ENCODE measurements around the gene SLC22A7. TPM values are rescaled to one million over a fixed set of nuclear protein-coding genes. Genes with fewer than 3 reads are reported as not detected.
"Not testable (repeated sequence)": the region's sequence is repeated elsewhere in the genome, so short reads cannot be mapped to it uniquely, and the experiment has no call there.

SLC22A7 gene
- total RNA-seq, 1 experiment from 2014 or later: not detected

DNA sequence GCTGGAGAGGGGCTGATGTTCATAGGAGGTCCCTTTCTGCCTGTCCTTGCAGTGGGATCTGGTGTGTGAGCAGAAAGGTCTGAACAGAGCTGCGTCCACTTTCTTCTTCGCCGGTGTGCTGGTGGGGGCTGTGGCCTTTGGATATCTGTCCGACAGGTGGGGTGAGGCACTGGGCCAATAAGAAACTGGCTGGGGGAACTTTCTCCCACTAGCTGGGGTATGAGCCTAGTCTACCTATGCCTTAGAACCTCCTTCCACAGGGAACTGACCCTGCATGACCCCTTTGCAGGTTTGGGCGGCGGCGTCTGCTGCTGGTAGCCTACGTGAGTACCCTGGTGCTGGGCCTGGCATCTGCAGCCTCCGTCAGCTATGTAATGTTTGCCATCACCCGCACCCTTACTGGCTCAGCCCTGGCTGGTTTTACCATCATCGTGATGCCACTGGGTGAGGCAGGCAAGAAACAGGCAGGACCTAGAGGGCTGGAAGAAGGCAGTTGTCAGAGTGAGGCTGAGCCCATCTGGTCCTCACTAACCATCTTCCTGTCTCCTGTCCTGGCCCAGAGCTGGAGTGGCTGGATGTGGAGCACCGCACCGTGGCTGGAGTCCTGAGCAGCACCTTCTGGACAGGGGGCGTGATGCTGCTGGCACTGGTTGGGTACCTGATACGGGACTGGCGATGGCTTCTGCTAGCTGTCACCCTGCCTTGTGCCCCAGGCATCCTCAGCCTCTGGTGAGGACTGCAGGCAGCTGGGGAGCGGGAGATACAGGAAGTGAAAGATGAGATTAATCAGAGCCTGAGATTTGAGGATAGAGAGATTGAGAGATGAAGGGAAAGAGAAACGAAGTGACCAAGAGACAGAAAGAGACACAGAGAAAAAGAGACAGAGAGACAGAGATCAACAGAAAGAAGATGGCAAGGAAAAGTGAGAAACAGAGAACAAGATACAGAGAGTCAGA lies 1.6 kb downstream of the SLC22A7 start:
- DNase-seq (ENCODE audit: low spot score): no peak

DNA sequence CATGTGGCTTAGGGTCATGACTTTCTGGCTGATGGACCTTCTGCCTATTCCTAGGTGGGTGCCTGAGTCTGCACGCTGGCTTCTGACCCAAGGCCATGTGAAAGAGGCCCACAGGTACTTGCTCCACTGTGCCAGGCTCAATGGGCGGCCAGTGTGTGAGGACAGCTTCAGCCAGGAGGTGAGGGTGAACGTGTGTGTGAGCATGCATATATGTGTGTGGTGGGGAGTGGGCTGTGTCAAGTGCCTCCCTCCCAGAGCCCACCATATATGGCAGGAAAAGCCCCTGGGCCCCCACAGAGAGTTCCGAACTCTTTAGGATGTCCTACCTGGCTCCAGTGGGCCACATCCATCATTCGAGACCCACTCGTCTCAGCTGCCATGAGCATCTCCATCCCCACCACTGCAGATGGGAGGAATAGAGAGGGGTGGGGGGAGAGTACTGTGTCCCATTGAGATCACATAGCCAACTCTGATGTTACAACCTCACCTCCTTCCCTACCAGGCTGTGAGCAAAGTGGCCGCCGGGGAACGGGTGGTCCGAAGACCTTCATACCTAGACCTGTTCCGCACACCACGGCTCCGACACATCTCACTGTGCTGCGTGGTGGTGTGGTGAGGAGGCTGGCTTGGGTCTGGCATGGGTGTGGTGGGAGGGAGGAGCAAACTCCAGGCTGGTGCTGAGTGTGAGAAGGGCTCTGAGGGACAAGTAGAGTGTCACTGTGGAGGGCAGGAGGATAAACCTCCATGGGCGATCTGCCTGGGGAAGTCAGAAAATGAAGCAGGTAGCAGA lies 3.2 kb downstream of the SLC22A7 start:
- DNase-seq (ENCODE audit: low spot score): no peak

DNA sequence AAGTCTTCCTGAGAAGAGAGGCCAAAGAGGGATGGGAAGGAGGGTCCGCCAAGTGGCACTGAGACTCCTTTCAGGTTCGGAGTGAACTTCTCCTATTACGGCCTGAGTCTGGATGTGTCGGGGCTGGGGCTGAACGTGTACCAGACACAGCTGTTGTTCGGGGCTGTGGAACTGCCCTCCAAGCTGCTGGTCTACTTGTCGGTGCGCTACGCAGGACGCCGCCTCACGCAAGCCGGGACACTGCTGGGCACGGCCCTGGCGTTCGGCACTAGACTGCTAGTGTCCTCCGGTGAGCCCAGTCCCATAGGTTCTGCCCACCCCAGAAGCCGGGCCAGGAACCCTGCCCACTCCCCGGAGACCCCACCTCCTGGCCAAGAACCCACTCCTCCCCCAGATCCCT lies 4.1 kb downstream of the SLC22A7 start:
- no peak for DNase-seq (ENCODE audit: low spot score)

DNA sequence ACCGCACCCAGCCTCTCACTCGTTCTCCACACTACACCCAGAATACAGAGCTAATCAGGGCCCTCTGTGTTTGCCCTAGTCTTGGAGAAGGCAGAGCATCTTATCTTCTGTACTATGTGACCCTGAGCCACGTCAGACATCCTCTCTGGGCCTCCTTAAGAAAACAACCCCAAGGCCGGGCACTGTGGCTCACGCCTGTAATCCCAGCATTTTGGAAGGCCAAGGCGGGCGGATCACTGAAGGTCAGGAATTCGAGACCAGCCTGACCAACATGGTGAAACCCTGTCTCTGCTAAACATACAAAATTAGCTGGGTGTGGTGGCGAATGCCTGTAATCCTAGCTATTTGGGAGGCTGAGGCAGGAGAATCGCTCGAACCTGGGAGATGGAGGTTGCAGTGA lies 4.9 kb downstream of the SLC22A7 start:
- DNase-seq (ENCODE audit: low spot score): not testable (repeated sequence)

DNA sequence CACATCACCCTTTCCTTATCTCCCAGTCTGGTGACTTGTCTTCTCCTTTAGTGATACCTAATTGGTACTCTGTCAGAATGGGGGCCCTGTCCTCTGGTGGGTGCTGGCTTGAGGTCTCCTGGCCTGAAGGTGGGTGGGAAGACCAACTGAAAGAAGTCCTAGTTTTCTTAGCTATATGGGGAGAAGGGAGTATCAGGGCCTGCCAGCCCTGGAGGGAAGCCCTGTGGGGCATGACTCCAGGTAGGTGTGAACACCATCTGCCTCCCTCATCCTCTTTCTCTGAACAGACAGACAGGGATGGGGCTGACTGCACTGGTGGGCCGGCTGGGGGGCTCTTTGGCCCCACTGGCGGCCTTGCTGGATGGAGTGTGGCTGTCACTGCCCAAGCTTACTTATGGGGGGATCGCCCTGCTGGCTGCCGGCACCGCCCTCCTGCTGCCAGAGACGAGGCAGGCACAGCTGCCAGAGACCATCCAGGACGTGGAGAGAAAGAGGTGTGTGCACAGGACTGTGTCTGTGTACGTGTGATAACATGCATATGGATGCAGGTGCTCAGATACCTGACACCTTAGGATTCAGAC lies 5.8 kb downstream of the SLC22A7 start:
- no peak for DNase-seq (ENCODE audit: low spot score)

DNA sequence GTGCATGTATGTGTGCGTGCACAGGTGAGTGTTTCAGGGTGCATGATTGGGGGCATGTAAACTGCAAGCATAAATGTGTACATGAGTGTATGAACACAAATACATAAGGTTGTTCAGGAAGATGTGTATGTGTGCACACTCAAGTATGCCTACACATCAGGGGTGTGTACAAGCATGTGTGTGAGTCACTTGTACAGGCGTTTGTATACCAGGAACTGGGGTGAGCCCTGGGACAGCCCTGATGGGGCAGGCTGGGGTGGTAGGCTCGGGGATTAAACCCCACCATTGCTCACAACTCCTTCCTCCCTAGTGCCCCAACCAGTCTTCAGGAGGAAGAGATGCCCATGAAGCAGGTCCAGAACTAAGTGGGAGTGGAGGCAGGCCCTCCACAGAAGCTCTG lies 6.3 kb downstream of the SLC22A7 start:
- DNase-seq (ENCODE audit: low spot score): no peak

DNA sequence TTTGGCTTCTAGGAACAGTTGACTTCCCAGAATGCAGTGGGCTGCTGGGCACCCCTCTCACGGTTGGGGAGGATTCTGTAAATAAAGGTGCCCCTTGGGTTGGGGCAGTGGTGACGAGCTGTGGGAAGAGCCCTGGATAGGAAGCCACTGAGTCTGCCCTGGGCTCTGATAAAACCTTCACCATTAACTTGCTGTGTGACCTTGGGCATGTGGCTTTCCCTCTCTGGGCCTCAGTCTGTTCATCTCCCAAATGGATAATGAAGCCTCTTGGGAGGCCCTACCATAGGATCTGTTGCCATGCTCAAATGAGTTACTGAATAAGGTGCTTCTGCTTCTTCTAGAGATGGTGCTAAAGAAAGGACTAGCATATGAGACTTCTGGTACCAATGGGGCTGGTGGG lies 6.8 kb downstream of the SLC22A7 start:
- DNase-seq (ENCODE audit: low spot score): no peak

DNA sequence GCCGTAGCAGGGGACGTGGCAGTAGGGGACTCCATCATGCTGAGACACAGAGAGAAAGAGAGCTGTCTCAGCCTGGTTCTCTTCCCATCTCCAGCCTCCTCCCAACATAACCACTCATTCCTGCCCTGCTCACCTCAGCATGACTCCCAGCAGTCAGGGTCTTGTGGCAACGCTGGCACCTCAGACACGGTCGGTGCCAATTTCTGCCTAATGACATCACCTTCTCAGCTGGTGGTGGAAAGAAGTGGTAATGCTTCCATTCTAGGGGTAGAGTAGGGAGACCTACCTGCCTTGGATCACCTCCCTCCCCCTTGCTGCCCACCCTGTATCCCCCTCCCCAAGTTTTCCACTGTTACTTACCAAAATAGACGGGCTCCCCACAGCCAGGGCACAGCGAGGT lies 8.0 kb downstream of the SLC22A7 start:
- no peak for DNase-seq (ENCODE audit: low spot score)

DNA sequence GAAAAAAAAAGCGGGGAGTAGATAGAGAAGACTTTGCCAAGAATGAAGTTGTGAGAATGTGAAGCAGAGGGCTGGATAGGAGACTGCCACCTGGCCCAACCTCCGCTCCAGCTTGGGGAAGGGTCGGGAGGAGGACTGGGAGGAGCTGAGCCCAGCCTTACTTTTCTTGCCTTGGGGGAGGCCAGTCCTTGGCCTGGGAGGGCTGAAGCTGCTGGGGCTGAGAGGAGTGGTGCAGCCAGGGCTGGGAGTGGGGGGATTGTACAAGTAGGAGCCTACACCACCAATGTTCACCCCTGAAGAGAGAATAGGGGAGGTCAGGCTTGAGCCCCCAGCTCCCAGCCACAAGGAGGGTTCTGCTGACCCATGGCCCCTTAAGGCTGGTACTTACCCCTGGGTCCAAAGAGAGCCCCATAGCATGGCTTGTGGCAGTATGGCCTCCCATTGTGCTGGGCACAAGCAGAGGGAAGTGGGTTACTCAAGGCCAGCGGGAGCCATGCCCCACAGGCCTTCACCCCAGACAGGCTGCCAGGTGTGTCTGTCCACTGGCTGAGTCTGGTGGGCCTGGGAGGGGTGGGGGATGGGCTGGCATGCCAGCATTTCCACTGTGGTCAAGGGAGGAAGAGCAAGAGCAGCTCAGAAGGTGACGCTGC lies 9.5 kb downstream of the SLC22A7 start:
- no peak for DNase-seq (ENCODE audit: low spot score)

DNA sequence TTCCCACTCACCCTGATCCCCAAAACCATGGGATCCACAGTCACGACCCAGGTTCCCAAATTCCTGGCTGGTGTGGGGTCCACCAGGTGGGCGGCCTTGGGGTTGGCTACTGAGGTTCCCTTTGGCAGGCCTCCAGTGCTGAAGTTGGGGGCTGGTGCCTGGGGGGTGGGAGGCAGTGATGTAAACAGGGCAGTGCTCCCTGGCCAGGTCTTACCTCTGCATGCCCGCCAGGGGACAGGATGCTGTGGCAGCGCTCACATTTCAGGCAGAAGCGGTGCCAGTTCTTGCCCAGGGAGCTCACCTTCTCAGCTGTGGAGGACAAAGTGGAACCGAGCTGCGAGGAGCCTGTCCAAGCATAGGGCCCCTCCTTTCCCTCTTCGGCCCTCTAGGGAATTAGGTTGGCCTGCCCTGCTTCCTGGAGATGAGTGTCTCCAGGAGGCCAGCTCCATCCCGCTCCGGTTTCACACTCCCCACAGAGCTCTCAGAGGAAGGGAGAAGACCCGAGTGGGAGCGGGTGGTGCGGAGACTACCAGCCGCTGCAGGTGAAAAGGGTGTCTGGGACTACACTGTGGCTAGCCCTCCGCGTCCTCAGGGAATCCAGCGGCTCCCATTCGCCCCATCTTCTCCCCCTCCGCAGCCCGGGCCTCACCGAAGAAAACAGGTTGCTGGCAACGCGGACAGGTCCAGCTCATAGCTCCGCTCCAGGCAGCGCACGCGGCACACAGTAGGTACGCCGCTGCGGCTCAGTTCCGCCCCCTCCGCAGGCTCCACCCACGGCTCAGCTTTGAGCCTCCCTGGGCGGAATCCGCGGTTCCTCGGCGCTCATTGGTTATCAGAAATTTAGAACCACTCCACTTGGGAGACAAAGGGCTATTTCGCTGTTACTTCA lies 10.3 kb downstream of the SLC22A7 start, which contains the start of gene CRIP3:
TSS of gene CRIP3 (minus strand) at position 726 of the 889 bp plus-strand sequence. CDS start at position 692, 34 bp downstream.
- DNase-seq (ENCODE audit: low spot score): no peak

DNA sequence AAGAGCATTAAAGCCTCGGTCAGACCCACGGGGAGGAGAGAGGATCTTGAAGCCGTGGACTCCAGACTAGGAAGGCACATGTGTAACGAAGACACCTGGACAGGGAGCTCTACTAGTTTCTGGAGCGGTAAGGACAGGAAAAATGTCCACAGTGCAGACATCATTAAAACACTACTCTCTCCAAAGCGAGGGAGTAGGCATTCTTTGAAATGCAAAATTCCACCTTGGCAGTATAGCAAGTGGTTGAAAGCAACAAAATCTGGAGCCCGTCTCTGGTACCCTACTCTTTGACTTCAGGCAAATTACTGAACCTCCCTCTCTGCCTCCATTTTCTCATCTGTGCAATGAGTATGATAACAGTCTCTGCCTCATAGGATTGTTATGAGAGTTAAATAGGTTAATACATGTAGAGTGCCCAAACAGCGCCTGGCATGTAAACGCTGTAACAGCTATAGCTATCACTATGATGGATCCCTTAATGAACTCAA lies 11.0 kb downstream of the SLC22A7 start:
- no peak for DNase-seq (ENCODE audit: low spot score)

DNA sequence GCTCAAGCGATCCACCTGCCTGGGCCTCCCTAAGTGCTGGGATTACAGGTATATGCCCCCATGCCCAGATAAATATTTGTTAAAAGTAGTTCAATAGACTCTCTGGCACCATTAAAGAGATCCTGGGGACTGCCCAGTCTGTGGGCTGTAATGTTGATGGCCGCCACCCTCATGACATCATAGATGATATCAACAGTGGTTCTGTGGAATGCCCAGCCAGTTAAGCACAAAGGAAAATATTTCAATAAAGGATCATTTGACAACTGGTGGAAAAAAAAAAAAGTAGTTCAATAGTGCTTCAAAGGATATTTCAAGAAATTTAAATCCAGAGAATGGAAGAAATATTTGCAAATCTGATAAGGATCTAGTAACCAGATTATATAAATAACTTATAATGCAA lies 12.1 kb downstream of the SLC22A7 start:
- no peak for DNase-seq (ENCODE audit: low spot score)

DNA sequence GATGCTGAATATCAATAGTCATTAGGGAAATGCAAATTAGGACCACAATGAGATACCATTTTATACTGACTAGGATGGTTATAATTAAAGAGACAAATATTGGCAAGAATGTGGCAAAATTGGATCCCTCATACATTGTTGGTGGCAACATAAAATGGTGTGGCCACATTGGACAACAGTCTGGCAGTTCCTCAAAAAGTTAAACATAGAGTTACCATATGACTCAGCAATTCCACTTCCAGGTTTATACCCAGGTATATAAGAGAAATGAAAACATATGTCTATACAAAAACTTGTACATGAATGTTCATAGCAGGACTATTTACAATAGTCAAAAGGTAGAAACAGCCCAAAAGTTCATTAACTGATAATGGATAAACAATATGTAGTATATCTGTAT lies 12.6 kb downstream of the SLC22A7 start:
- DNase-seq (ENCODE audit: low spot score): no peak

DNA sequence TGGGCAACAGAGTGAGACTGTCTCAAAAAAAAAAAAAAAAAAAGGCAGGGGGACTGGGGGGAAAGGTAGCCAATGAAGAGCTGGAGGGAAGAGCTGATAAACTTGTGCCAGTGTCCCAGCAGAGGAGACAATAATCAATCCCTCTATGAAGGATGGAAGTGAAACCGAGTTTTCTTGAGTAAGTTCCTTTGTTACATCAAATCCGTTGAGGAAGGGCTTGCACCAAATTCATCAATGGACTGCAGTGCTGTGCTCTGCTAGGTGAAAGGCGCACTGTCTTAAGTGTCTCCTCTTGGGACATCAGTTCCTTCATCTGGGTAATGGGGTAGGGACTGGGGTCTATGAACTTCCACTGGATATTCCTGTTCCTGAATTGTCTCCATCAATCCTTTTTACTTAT lies 13.6 kb downstream of the SLC22A7 start:
- DNase-seq (ENCODE audit: low spot score): no peak

DNA sequence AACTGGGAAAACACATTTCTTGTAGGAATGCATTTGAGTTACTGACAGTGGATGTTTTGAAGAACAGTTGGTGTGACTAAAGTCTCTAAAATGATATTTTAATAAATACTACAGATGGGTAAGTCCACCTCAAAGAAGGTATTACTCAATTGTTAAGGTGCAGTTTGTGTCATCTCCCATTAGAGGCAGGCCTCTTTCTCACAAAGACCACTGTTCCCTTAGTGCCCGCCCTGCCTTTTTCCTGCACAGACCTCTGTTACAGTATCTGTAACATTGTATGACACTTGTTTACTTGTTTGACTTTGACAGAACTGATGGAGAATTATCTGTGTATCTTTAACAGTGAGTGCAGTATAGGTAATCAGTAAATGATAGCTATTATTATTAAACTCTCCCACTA lies 15.8 kb downstream of the SLC22A7 start:
- no peak for DNase-seq (ENCODE audit: low spot score)

DNA sequence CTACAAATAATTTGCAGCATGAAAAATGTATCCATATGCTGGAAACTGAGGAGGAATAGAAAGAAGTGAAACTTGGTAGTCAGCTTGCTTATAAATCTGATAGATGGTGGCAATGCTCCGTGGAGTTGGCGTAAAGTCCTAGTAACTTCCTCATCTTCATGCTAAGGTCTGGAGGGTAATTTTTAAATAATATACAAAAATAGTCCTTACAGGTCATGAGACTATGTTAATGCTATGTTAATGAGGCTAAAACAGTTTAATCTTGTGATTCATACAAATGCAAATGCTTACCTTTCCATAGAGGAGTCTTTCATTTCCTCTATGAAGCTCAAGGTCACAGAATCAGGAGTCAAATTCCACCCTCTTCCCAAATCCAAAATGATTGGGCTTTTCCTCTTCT lies 20.0 kb downstream of the SLC22A7 start:
- no peak for DNase-seq (ENCODE audit: low spot score)

DNA sequence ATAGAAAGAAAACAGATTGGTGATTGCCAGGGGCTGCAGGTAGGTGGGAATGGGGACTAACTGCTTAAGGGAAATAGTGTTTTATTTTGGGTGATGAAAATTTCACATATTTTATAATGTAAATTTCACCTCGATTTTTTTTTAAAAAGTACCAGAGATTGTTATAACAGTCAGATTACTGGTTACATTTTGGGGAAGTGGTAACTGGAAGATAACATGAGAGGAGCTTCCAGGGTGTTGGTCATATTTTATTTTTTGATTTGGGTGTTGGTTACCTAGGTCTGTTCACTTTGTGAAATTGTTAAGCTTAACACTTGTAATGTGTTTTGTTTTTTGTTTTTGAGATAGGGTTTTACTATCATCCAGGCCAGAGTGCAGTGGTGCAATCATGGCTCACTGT lies 27.8 kb downstream of the SLC22A7 start:
- DNase-seq (ENCODE audit: low spot score): no peak

DNA sequence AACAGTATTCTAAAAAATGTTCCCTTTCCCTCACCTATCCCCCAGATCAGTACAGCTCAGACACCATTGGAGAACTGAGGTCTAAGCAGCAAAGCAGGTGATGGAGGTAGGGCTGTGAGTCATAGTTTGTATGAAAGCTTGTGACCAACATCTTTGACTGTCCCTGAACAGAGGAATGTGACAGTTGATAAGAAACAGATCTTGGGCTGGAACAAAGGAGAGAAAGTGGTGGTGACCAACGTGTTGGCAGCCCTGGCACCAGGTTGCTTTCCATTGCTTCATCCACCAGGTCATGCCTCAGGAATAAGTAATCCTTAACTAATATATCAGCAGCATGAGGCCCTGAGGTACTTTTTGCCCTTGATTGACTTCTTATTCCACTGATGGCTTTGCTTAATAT lies 30.5 kb downstream of the SLC22A7 start:
- peak; percentile 44 for DNase-seq (ENCODE audit: low spot score)

DNA sequence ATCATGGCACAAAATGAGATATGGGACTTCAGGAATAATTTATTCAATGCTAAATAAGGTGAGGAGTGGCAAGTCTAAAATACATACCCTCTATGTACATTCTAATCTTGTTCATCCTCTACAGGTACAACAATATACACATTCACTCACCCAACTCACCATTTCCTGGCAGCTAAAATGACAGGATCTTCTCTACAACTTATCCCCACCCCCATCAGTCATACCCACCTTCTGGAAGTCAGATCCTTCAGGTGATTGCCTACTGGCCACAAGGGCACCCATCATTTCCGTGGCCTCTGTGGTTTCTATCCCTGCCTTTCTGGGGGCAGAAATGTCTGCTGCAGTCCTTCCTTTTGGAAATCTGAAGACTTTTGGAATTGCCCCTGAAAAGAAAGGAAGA lies 33.4 kb downstream of the SLC22A7 start:
- peak; percentile 15 for DNase-seq (ENCODE audit: low spot score)

DNA sequence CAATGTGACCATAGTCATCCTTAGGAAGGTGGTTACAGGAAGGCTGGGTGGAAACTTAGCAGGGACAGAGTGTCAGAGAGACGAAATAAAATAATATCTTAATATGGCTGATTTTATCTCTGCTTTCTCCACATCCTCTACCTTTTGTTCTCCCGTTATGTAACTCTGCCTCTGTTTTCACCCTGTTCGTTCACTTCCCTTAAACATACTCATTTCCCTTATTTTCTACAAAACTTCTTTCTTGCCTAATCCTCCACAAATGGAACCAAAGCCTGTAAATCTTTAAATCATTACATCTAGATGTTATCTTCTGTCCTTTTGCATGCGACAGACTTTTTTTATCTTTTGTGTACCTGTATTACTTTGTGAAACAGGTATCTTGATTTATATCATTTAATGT lies 33.8 kb downstream of the SLC22A7 start:
- no peak for DNase-seq (ENCODE audit: low spot score)
